ENCODE results near the gene VAV1. TPM values are rescaled to one million over a fixed set of nuclear protein-coding genes. Genes with fewer than 3 reads are reported as not detected.

The VAV1 gene
- total RNA-seq, 1 experiment from 2014 or later, result 3.0 TPM

- no peak for TF ChIP-seq CTCF (conservative IDR thresholded peaks at IDR 0.05; ENCODE audit: low read depth, low read length)
- no peak for TF ChIP-seq EZH2phosphoT487 (IDR thresholded peaks at IDR 0.05; ENCODE audit: borderline replicate concordance, low read length)
- TF ChIP-seq EZH2 (IDR thresholded peaks at IDR 0.05; ENCODE audit: low read length, unreplicated experiment), result no peak
- ATAC-seq (no peak), DNase-seq (no peak)
- intact Hi-C loops (cut with micrococcal nuclease), result no loop called here
- no peak overlapping the region for H3K4me2 ChIP-seq (ENCODE audit: low read length)
- no peaks in the 10 kb centered on the region for H3K9me2 ChIP-seq (replicated peaks; ENCODE audit: low read length)
- CTCF ChIA-PET, result no interaction called here
- no peak overlapping the region for H2AFZ ChIP-seq (ENCODE audit: low read length)
- H3K9ac ChIP-seq (ENCODE audit: low read length), result no peak overlapping the region
- no peaks in the 10 kb centered on the region for H3F3A ChIP-seq (ENCODE audit: low read length, unreplicated experiment)
- no TSS peak for BruUV-seq (replicated peaks)
- 0 out of 2 replicates have a peak, but pooled peaks cover 6% of the 10 kb centered on the region for H3K27me3 ChIP-seq (ENCODE audit: low read length)
- POLR2A ChIA-PET (ENCODE audit: unreplicated experiment), result no interaction called here
- H4K20me1 ChIP-seq (ENCODE audit: low read length), result no peaks in the 10 kb centered on the region
- no peaks in the 10 kb centered on the region for H3K36me3 ChIP-seq (ENCODE audit: low read depth, low read length)
- H3K4me3 ChIP-seq (ENCODE audit: low read length), result no peak overlapping the region
- H3K79me2 ChIP-seq (ENCODE audit: low read length), result no peaks in the 10 kb centered on the region
- no peaks in the 10 kb centered on the region for H3K4me1 ChIP-seq (ENCODE audit: insufficient read depth, low read length)
- H3K9me3 ChIP-seq (ENCODE audit: low read length), result no peaks in the 10 kb centered on the region
- no peak overlapping the region for H3K27ac ChIP-seq (ENCODE audit: low read length)
Measured at GRCh38 chr19:6809262-6809661, 36.8 kb downstream of the VAV1 start.

GRCh38 chr19:6811378-6811777, 38.9 kb downstream of the VAV1 start:
- Histone ChIP-seq H2AFZ (ENCODE audit: low read length) (peak overlapping the region; percentile 63), H3K4me2 (ENCODE audit: low read length) (no peak overlapping the region), H3K9ac (ENCODE audit: low read length) (no peak overlapping the region), H3K27me3 (ENCODE audit: low read length) (0 out of 2 replicates have a peak, but pooled peaks cover 6% of the 10 kb centered on the region), H4K20me1 (ENCODE audit: low read length) (no peaks in the 10 kb centered on the region), H3K36me3 (ENCODE audit: low read depth, low read length) (no peaks in the 10 kb centered on the region), H3K79me2 (ENCODE audit: low read length) (no peaks in the 10 kb centered on the region), H3K9me3 (ENCODE audit: low read length) (no peaks in the 10 kb centered on the region), H3K4me1 (ENCODE audit: insufficient read depth, low read length) (no peaks in the 10 kb centered on the region), H3F3A (ENCODE audit: low read length, unreplicated experiment) (no peaks in the 10 kb centered on the region), H3K9me2 (replicated peaks; ENCODE audit: low read length) (no peaks in the 10 kb centered on the region), H3K27ac (ENCODE audit: low read length) (no peak overlapping the region), H3K4me3 (ENCODE audit: low read length) (no peak overlapping the region)
- BruUV-seq (replicated peaks), result no TSS peak
- intact Hi-C loops (cut with micrococcal nuclease), result no loop called here
- CTCF ChIA-PET, result no interaction called here
- ATAC-seq (no peak), DNase-seq (peak; percentile 20)
- POLR2A ChIA-PET (ENCODE audit: unreplicated experiment), result no interaction called here
- TF ChIP-seq CTCF (conservative IDR thresholded peaks at IDR 0.05; ENCODE audit: low read depth, low read length), result no peak
- no peak for TF ChIP-seq EZH2phosphoT487 (IDR thresholded peaks at IDR 0.05; ENCODE audit: borderline replicate concordance, low read length)
- no peak for TF ChIP-seq EZH2 (IDR thresholded peaks at IDR 0.05; ENCODE audit: low read length, unreplicated experiment)

GRCh38 chr19:6811906-6812305, 39.4 kb downstream of the VAV1 start:
- no peaks in the 10 kb centered on the region for H3K4me1 ChIP-seq (ENCODE audit: insufficient read depth, low read length)
- H3K36me3 ChIP-seq (ENCODE audit: low read depth, low read length), result no peaks in the 10 kb centered on the region
- ATAC-seq, result peak; percentile 67
- ChIA-PET CTCF (no interaction called here), POLR2A (ENCODE audit: unreplicated experiment) (no interaction called here)
- no peaks in the 10 kb centered on the region for H3K9me3 ChIP-seq (ENCODE audit: low read length)
- no peaks in the 10 kb centered on the region for H3K79me2 ChIP-seq (ENCODE audit: low read length)
- H3K9me2 ChIP-seq (replicated peaks; ENCODE audit: low read length), result no peaks in the 10 kb centered on the region
- peak; percentile 77 for DNase-seq
- H3F3A ChIP-seq (ENCODE audit: low read length, unreplicated experiment), result no peaks in the 10 kb centered on the region
- BruUV-seq (replicated peaks), result no TSS peak
- 0 out of 2 replicates have a peak, but pooled peaks cover 6% of the 10 kb centered on the region for H3K27me3 ChIP-seq (ENCODE audit: low read length)
- no peaks in the 10 kb centered on the region for H4K20me1 ChIP-seq (ENCODE audit: low read length)
- no peak overlapping the region for H3K27ac ChIP-seq (ENCODE audit: low read length)
- TF ChIP-seq EZH2 (IDR thresholded peaks at IDR 0.05; ENCODE audit: low read length, unreplicated experiment) (no peak), EZH2phosphoT487 (IDR thresholded peaks at IDR 0.05; ENCODE audit: borderline replicate concordance, low read length) (no peak), CTCF (conservative IDR thresholded peaks at IDR 0.05; ENCODE audit: low read depth, low read length) (no peak)
- H3K4me3 ChIP-seq (ENCODE audit: low read length), result no peak overlapping the region
- H3K9ac ChIP-seq (ENCODE audit: low read length), result no peak overlapping the region
- no peak overlapping the region for H3K4me2 ChIP-seq (ENCODE audit: low read length)
- intact Hi-C loops (cut with micrococcal nuclease), result no loop called here
- peak overlapping the region; percentile 63 for H2AFZ ChIP-seq (ENCODE audit: low read length)
